Measurements from ENCODE around the gene EPB41L4A. TPM values are rescaled to one million over a fixed set of nuclear protein-coding genes. Genes with fewer than 3 reads are reported as not detected.

EPB41L4A gene
- total and polyA plus RNA-seq, 2 donors (not counting 1 experiment from before 2014, with no cell fraction given): 0.23 to 0.50 TPM

DNA sequence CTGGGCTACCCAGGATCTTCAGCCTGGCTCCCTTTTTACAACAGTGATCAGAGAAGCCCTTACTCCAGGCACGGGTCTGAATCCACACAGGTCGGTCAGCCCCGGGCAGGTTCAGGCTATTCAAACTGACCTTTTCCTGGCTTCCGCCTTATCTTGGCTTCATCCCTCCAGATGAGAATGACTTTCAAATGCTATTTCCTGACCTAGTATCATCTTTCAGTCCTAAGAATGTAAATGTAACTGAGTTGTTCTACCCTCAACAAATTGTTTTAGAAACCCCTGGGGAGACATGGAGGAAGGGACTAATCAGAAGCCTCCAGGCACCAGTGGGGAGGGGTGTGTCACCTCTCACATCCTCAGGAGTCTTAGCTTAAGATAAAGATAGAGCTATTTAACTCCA lies 213.2 kb downstream of the EPB41L4A start:
- H3K9me3 ChIP-seq (ENCODE audit: control insufficient read depth, insufficient read depth, low read depth, low read length): no peaks in the 10 kb centered on the region
- TF ChIP-seq, protein P1, sequence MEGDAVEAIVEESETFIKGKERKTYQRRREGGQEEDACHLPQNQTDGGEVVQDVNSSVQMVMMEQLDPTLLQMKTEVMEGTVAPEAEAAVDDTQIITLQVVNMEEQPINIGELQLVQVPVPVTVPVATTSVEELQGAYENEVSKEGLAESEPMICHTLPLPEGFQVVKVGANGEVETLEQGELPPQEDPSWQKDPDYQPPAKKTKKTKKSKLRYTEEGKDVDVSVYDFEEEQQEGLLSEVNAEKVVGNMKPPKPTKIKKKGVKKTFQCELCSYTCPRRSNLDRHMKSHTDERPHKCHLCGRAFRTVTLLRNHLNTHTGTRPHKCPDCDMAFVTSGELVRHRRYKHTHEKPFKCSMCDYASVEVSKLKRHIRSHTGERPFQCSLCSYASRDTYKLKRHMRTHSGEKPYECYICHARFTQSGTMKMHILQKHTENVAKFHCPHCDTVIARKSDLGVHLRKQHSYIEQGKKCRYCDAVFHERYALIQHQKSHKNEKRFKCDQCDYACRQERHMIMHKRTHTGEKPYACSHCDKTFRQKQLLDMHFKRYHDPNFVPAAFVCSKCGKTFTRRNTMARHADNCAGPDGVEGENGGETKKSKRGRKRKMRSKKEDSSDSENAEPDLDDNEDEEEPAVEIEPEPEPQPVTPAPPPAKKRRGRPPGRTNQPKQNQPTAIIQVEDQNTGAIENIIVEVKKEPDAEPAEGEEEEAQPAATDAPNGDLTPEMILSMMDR (conservative IDR thresholded peaks at IDR 0.05 in 1 of 2, IDR thresholded peaks at IDR 0.05 in 1 of 2; ENCODE audit: low read depth in 1 of 2, low read length in 2 of 2): no peak
- TF ChIP-seq EZH2 (IDR thresholded peaks at IDR 0.05; ENCODE audit: low read length, missing control alignments): no peak
- DNase-seq (ENCODE audit: low read depth in 2 of 2): no peak

DNA sequence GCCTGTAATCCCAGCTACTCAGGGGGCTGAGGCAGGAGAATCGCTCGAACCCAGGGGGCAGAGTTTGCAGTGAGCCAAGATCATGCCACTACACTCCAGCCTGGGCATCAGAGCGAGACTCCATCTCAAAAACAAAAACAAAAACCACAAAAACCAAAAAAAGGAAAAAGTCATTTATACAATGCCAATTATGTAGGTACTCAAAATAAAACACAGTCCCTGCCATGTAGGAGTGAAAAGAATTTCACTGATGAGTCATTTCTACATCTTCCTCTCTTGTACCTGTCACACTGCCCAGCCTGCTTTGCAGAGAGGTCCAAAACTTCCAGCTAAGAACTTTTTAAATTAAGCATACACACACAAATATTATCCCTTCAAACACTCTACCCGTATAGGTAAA lies 215.8 kb downstream of the EPB41L4A start:
- no peak overlapping the region for H3K9ac ChIP-seq (ENCODE audit: insufficient read depth, low read length)
- TF ChIP-seq, protein P1 (conservative IDR thresholded peaks at IDR 0.05 in 1 of 2, IDR thresholded peaks at IDR 0.05 in 1 of 2; ENCODE audit: low read depth in 1 of 2, low read length in 2 of 2): no peak
- TF ChIP-seq EZH2 (IDR thresholded peaks at IDR 0.05; ENCODE audit: low read length, missing control alignments): no peak
- no peaks in the 10 kb centered on the region for H3K79me2 ChIP-seq (ENCODE audit: control insufficient read depth, insufficient read depth, low read length)
- H3K27me3 ChIP-seq (ENCODE audit: control insufficient read depth, insufficient read depth, low read length): no peaks in the 10 kb centered on the region
- H4K20me1 ChIP-seq (ENCODE audit: control insufficient read depth, extremely low read depth, insufficient read depth, low read length): no peaks in the 10 kb centered on the region
- no peaks in the 10 kb centered on the region for H3K36me3 ChIP-seq (ENCODE audit: control insufficient read depth, insufficient read depth, low read length)
- H3K4me1 ChIP-seq (ENCODE audit: control insufficient read depth, extremely low read depth, insufficient read depth, low read length): no peaks in the 10 kb centered on the region
- no peaks in the 10 kb centered on the region for H3K9me3 ChIP-seq (ENCODE audit: control insufficient read depth, insufficient read depth, low read depth, low read length)
- no peak for DNase-seq (ENCODE audit: low read depth in 2 of 2)
- no peak overlapping the region for H3K27ac ChIP-seq (ENCODE audit: insufficient read depth, low read length)
- H3K4me3 ChIP-seq (replicated peaks in 1 of 4; ENCODE audit: control extremely low read depth in 1 of 4, insufficient read depth in 1 of 4, low read depth in 3 of 4, low read length in 4 of 4): no peak overlapping the region
- H3K4me2 ChIP-seq (ENCODE audit: extremely low read depth, insufficient read depth, low read length): no peak overlapping the region
- no peak overlapping the region for H2AFZ ChIP-seq (ENCODE audit: low read length)

More for the DNA sequence above, 213.2 kb downstream of the EPB41L4A start:
- no peak overlapping the region for H3K4me3 ChIP-seq (replicated peaks in 1 of 4; ENCODE audit: control extremely low read depth in 1 of 4, insufficient read depth in 1 of 4, low read depth in 3 of 4, low read length in 4 of 4)
- H3K27me3 ChIP-seq (ENCODE audit: control insufficient read depth, insufficient read depth, low read length): no peaks in the 10 kb centered on the region
- no peaks in the 10 kb centered on the region for H3K36me3 ChIP-seq (ENCODE audit: control insufficient read depth, insufficient read depth, low read length)
- H4K20me1 ChIP-seq (ENCODE audit: control insufficient read depth, extremely low read depth, insufficient read depth, low read length): no peaks in the 10 kb centered on the region
- no peak overlapping the region for H3K27ac ChIP-seq (ENCODE audit: insufficient read depth, low read length)
- H2AFZ ChIP-seq (ENCODE audit: low read length): no peak overlapping the region
- no peaks in the 10 kb centered on the region for H3K79me2 ChIP-seq (ENCODE audit: control insufficient read depth, insufficient read depth, low read length)
- H3K4me1 ChIP-seq (ENCODE audit: control insufficient read depth, extremely low read depth, insufficient read depth, low read length): no peaks in the 10 kb centered on the region
- H3K4me2 ChIP-seq (ENCODE audit: extremely low read depth, insufficient read depth, low read length): no peak overlapping the region
- no peak overlapping the region for H3K9ac ChIP-seq (ENCODE audit: insufficient read depth, low read length)

DNA sequence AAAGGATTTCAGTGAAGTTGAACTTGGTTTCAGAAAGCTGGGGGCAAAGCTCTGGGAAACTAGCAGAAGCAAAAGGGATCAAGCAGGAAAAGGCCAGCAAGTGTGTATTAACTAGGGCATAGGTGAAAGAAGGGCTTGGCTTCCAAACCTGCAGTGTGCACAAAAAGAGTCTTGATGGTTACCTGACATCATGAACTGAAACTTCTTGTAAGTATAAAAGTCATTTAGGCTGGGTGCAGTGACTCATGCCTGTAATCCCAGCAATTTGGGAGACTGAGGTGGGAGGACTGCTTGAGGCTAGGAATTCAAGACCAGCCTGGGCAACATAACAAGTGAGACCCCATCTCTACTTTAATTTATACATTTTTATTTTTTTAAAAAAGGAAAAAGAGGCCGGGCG lies 216.4 kb downstream of the EPB41L4A start:
- H2AFZ ChIP-seq (ENCODE audit: low read length): no peak overlapping the region
- H3K36me3 ChIP-seq (ENCODE audit: control insufficient read depth, insufficient read depth, low read length): no peaks in the 10 kb centered on the region
- H3K27me3 ChIP-seq (ENCODE audit: control insufficient read depth, insufficient read depth, low read length): no peaks in the 10 kb centered on the region
- TF ChIP-seq, protein P1 (conservative IDR thresholded peaks at IDR 0.05 in 1 of 2, IDR thresholded peaks at IDR 0.05 in 1 of 2; ENCODE audit: low read depth in 1 of 2, low read length in 2 of 2): no peak
- TF ChIP-seq EZH2 (IDR thresholded peaks at IDR 0.05; ENCODE audit: low read length, missing control alignments): no peak
- H3K79me2 ChIP-seq (ENCODE audit: control insufficient read depth, insufficient read depth, low read length): no peaks in the 10 kb centered on the region
- no peak overlapping the region for H3K4me3 ChIP-seq (replicated peaks in 1 of 4; ENCODE audit: control extremely low read depth in 1 of 4, insufficient read depth in 1 of 4, low read depth in 3 of 4, low read length in 4 of 4)
- no peaks in the 10 kb centered on the region for H4K20me1 ChIP-seq (ENCODE audit: control insufficient read depth, extremely low read depth, insufficient read depth, low read length)
- H3K9ac ChIP-seq (ENCODE audit: insufficient read depth, low read length): no peak overlapping the region
- no peaks in the 10 kb centered on the region for H3K9me3 ChIP-seq (ENCODE audit: control insufficient read depth, insufficient read depth, low read depth, low read length)
- H3K4me1 ChIP-seq (ENCODE audit: control insufficient read depth, extremely low read depth, insufficient read depth, low read length): no peaks in the 10 kb centered on the region
- H3K27ac ChIP-seq (ENCODE audit: insufficient read depth, low read length): no peak overlapping the region
- no peak for DNase-seq (ENCODE audit: low read depth in 2 of 2)
- H3K4me2 ChIP-seq (ENCODE audit: extremely low read depth, insufficient read depth, low read length): no peak overlapping the region

All from fibroblast of lung (primary cell).